NCI-H226 (cell line): ENCODE measurements around the gene SLC37A4.
A peak's percentile ranks its signal among the peaks of the same experiment; 100 is the strongest.
"Not testable (repeated sequence)": the region's sequence is repeated elsewhere in the genome, so short reads cannot be mapped to it uniquely, and the experiment has no call there.

Experiments
- DNase-seq: peaks from one replicate; pipeline ENCODE4 v3.0.0-alpha.2; 2015

Gene SLC37A4

GRCh38 chr11:119016216-119017009 is 14.3 kb downstream of the SLC37A4 start:
- DNase-seq, result no peak

GRCh38 chr11:119015054-119015611 is 15.5 kb downstream of the SLC37A4 start:
- no peak for DNase-seq

GRCh38 chr11:119014209-119014924 is 16.3 kb downstream of the SLC37A4 start:
- DNase-seq, result no peak

- DNase-seq, result no peak
Measured at GRCh38 chr11:119012629-119013170, 18.0 kb downstream of the SLC37A4 start.

GRCh38 chr11:119011476-119012053 is 19.1 kb downstream of the SLC37A4 start:
- DNase-seq, result no peak

GRCh38 chr11:119006656-119007055 is 24.0 kb downstream of the SLC37A4 start:
- no peak for DNase-seq

GRCh38 chr11:119000906-119001305 is 29.8 kb downstream of the SLC37A4 start:
- DNase-seq, result no peak

- peak; percentile 91 for DNase-seq
Measured at GRCh38 chr11:118998822-118999221, 31.9 kb downstream of the SLC37A4 start.

GRCh38 chr11:118998388-118998717 is 32.3 kb downstream of the SLC37A4 start:
- no peak for DNase-seq

GRCh38 chr11:118997627-118998387 is 32.9 kb downstream of the SLC37A4 start, which contains the start of gene CENATAC:
Gene CENATAC (plus strand): TSS chr11:118998138. CDS start chr11:118998198, 60 bp downstream.
- DNase-seq, result peak; percentile 87

- DNase-seq, result no peak
Measured at GRCh38 chr11:118996926-118997626, 33.6 kb downstream of the SLC37A4 start.

- not testable (repeated sequence) for DNase-seq
Measured at GRCh38 chr11:118991486-118992038, 39.1 kb downstream of the SLC37A4 start.

- DNase-seq, result no peak
Measured at GRCh38 chr11:118988280-118988679, 42.4 kb downstream of the SLC37A4 start.

- no peak for DNase-seq
Measured at GRCh38 chr11:118984825-118985224, 45.9 kb downstream of the SLC37A4 start.

- DNase-seq, result not testable (repeated sequence)
Measured at GRCh38 chr11:118984337-118984736, 46.3 kb downstream of the SLC37A4 start.

GRCh38 chr11:118980191-118980881 is 50.3 kb downstream of the SLC37A4 start:
- DNase-seq, result no peak

- DNase-seq, result no peak
Measured at GRCh38 chr11:118979434-118979833, 51.2 kb downstream of the SLC37A4 start.

GRCh38 chr11:118975771-118976709 is 54.6 kb downstream of the SLC37A4 start:
- no peak for DNase-seq
